GM19438 (cell line): ENCODE measurements around the gene CCZ1.
"Not testable (repeated sequence)": the region's sequence is repeated elsewhere in the genome, so short reads cannot be mapped to it uniquely, and the experiment has no call there.

Source experiments
- ATAC-seq: cut with Tn5 transposase; IDR thresholded peaks from one replicate; pipeline ENCODE4 v1.9.1; 2021; ENCODE audit warnings: low read depth; ENCODE audit not compliant: unreplicated experiment

Gene CCZ1

DNA sequence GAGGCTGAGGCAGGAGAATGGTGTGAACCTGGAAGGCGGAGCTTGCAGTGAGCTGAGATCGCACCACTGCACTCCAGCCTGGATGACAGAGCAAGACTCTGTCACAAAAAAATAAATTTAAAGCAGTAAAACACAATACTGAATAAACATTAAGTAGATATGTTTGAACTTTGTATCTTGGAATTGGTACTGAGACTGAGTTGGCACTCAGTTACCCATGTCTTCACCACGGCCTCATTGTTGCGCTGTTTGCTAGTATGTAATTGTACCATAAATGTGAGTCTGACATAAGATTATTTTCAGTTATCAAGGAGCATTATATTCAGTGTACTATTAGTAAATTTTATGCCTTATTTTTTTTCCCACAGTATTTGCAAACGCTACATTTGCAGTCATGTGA is 6.2 kb downstream of the CCZ1 start:
- not testable (repeated sequence) for ATAC-seq

DNA sequence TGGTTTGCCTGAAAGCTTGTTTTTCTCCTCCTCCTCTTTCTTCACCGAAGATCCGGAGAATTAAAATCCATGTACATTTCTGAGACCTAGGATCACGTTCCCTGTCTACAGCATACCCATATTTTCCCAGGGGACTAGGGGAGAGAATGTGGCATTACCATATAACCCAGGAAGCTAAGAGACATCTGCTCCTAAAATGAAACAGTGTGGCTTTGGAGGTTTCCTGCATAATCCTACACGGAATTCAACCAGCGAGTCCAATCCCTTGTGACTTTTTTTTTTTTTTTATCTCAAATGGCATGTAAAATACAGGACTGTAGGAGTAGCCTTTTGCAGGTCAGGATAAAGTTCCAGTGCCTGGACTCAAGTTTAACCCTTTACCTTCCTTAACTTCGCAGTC is 10.3 kb downstream of the CCZ1 start:
- ATAC-seq = not testable (repeated sequence)

DNA sequence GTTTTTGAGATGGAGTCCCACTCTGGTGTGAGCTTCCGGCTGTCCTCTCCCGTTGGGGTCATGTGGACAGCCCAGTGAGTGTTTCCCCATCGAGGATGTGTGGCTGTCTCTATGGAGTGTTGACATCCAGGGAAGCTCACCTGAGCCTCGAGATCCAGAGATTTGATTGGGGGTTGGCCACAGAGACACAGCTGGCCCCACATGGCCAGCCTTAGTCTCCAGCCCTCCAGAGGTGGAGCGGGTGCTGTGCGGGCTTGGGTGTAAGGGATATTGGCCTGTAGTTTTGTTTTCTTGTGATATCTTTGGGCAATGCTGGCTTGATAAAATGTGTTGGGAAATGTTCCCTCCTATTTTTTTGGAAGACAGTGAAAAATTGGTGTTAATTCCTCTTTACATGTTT is 18.0 kb downstream of the CCZ1 start:
- not testable (repeated sequence) for ATAC-seq

DNA sequence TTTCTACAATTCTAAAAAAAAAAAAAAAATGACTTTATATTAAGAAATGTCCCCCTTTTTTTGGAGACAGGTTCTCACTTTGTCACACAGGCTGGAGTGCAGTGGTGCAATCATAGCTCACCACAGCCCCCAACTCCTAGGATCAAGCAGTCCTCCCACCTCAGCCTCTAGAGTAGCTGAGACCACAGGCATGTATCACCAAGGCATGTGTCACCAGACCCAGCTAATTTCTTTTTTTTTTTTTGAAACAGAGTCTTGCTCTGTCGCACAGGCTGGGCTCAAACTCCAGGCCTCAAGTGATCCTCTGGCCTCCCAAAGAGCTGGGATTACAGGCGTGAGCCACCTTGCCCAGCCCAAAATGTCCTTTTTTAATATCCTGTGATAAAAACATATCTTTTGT is 25.6 kb downstream of the CCZ1 start:
- not testable (repeated sequence) for ATAC-seq

DNA sequence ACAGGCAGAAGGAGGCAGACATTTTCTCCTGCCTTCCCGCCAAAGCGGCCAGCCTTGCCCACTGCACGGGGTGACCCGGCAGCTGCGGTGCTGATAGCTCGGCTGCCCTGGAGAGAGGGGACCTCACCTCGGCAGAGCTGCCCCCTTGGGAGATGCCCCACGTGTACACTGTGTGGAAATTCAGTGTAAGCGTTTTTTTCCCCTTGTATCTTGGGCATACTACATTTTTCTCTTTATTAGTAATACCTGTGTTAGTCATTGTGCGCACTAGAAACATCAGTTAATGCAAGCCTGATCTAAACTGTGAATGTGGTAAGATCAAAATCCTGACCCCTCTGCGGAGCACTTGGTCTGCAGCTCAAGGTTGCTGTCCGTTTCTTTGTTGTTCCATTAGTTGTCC is 26.1 kb downstream of the CCZ1 start:
- not testable (repeated sequence) for ATAC-seq

DNA sequence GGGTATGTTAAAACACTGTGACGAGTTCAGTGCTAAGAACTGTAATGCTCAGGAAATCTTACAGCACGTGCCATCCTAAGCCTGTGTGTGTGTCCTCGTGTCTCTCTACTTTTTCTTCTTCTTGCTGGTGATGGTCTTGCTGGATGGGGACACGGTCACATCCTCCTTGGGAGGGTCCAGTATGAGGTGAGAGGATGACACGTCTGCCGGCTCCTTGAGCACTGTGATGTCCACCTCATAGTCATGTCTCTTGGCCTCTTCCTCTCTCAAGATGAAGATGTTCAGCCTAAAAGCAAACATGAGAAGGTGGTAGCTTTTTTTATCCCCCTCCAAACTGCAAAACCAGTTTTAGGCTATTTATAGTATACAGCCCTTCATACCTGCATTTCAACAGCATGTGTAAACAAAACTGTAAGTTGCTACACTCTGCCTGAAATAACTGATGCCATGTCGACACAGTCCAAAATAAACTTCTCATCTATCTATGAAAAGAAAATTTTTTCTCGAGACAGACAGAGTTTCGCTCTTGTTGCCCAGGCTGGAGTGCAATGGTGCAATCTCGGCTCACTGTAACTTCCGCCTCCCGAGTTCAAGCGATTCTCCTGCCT is 27.8 kb downstream of the CCZ1 start:
- ATAC-seq = not testable (repeated sequence)

DNA sequence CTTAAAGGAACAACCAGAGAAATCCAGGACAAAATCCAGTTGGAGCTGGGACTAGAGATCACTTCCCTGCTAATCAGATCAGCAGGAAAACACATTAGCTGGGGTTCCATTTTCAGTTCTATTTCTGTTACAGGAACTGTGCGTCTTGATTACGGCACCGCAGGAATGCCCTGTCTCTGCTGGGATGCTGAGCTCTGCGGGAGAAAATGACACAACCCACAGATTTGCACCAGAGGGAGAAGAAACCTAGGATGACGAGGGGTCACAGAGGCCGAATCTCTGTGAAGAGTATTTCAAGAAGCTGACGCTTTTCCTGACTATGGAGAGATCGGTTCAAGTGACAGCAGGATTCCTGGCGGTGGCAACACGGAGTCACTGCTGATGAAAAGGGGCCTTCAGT is 31.8 kb downstream of the CCZ1 start:
- ATAC-seq = not testable (repeated sequence)

DNA sequence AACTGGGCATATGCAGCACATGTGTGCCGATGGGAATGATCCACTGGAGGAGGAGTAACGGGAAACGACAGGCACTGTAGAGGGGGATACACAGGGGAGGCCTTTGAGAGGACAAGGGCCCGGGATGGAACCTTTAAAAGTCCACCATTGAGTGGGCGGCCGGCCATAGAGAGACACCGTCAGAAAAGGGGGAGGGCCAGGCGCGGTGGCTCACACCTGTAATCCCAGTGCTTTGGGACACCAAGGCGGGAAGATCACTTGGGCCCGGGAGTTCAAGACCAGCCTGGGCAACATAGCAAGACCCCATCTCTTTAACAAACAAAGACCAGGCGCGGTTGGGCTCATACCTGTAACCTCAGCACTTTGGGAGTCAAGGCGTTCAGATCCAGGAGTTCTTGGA is 32.7 kb downstream of the CCZ1 start:
- ATAC-seq = not testable (repeated sequence)

DNA sequence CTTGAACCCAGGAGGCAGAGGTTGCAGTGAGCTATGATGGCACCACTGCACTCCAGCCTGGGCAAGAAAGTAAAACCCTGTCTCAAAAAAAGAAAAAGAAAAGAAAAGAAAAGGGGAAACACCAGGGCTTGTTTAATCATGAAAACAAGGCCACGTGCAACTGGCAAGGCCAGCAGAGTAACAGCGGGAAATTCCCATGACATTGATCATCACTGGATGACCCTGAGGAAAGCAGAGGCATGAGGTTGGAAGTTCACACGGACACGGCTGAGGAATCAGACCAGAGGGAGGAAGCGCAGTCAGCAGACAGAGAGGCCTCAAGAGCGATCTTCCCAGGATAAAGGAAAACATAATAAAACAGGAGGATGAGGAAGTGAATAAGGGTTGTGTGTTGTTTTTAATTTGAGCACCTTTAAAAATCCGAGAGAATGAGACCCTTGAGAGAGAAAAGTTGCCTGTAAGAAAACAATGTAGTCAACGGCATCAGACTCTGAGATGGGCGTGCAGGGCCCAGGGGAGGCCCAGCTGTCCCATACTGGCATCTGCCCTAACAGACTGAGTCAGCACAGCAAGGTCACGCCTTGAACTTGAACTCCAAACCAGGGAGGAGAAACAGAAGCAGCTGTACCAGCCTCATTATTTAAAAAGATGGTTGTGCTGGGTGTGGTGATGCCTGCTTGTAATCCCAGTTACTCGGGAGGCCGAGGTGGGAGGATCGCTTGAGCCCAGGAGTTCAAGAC is 33.5 kb downstream of the CCZ1 start:
- ATAC-seq = not testable (repeated sequence)

DNA sequence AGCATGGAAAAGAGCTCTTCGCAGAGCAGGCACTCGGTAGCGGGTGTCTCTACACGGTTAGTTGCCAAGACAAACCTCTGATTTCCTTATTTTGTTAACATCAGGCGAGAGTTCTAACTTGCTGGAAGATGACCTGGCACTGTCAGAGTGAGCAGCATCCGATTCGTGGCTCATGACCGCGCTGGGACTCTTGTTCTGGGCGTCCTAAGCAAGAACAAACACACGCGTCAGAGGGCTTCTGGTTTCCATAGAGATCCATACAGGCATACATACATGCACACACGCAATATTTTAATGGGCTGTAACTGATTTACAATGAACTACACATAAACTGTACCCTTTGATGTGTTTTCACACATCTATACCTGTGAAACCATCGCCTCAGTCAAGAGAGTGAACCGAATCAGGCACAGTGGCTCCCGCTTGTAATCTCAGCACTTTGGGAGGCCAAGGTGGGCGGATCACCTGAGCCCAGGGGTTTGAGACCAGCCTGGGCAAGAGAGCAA is 36.5 kb downstream of the CCZ1 start:
- not testable (repeated sequence) for ATAC-seq

DNA sequence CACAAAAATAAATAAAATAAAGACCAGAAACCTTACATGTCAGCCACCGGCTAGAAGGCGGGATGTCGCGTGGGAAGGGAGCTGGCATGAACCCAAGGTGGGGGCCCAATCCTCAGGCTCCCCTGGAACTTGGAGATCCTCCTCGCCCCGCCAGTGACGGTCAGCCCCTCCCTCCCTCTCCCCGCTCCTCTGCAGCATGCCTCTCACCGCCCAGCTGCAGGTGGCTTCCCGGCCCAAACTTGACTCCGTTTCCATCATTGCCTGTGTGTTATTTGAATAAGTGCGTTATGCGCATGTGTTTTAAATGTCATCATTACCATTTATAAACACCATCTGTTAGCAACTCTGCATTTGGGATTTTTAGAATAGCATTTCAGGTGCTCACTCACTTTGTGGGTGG is 64.7 kb downstream of the CCZ1 start:
- ATAC-seq = not testable (repeated sequence)

DNA sequence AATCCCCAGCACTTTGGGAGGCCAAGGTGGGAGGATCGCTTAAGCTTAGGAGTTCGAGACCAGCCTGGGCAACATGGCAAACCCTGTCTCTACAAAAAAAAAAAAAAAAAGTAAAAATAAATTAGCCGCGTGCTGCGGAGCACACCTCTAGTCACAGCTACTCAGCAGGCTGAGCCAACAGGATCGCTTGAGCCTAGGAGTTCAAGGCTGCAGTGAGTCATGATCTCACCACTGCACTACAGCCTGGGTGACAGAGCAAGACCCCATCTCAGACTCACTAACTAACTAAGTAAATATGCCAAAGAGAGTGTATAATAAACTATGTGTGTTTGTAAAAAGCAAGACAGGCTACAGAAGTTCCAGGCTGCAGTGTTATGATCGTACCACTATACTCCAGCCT is 65.3 kb downstream of the CCZ1 start:
- ATAC-seq = not testable (repeated sequence)

DNA sequence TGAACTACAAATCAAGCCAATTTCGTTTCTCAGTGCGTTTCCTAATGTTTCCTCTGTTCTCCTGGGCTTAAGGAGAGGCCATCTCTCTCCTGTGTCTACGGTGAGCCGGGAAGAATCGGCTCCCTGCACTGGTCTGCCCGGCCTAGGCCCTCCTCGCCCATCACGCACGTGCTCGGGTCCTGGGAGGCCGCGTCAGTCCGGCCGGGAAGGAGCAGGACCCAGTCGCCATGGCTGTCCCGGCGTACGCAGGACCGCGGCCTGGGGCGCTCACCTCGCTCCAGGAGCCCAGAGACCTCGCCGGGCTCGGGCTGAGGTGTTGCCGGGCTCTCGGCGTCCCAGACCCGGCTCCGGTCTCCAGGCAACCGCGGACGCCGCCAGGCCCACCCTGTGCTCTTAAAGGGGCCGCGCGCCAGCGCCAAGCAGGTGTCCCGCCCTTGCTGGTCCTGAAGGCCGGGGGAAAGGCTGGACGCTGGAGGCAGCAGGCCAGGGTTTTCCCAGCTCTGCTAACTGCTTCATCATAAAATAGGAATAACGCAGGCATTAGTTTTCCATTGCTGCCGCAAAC is 71.9 kb downstream of the CCZ1 start, which contains the start of gene RSPH10B:
Gene RSPH10B (minus strand): TSS at position 343 of the 565 bp plus-strand sequence. CDS start 3,573 bp downstream, outside the sequence.
- ATAC-seq = not testable (repeated sequence)

DNA sequence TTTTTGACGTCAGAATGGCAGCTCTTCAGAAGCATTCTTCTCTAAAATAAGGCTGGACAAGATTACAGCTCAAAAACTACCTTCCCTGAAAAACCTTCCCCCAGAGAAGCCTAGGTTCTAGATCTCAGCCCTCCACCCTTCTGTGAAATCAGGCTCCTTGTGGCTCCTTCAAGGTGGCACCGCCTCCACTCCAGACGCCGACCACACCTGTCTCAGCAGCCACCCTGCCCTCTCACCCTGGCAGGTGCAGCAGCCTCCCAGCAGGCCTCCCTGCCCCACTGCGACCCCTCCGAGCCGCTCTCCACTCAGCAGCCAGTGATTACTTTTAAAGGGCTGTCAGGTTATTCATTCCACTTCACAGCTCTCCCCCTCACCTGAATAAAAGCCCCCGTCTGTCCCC is 75.0 kb downstream of the CCZ1 start:
- ATAC-seq = not testable (repeated sequence)
